ENCODE measurements around the gene C12orf42. TPM values are rescaled to one million over a fixed set of nuclear protein-coding genes. Genes with fewer than 3 reads are reported as not detected.

Gene C12orf42
- total and polyA plus RNA-seq, 10 of the 15 experiments (the other 5 are each of a cell fraction or from before 2014, with no cell fraction given), result 1.4 to 7.0 (median 2.4) TPM

GRCh38 chr12:103462675-103463074 is 33.1 kb downstream of the C12orf42 start:
- in situ Hi-C loops (cut with MboI), result no loop called here
- 14% methylated on average over 3 of the region's 3 CpGs for WGBS (ENCODE audit: insufficient coverage, insufficient replicate concordance, low lambda C conversion rate, missing lambda C conversion rate)
- 0 out of 2 replicates have a peak, but pooled peaks have one; percentile 22 for TF ChIP-seq CBFB (IDR thresholded peaks at IDR 0.05; ENCODE audit: low read depth)
- TF ChIP-seq ATF2 (IDR thresholded peaks at IDR 0.05; ENCODE audit: low read length), result peak; percentile 68
- TF ChIP-seq E4F1 (IDR thresholded peaks at IDR 0.05; ENCODE audit: borderline replicate concordance, partially characterized antibody), result no peak
- peak; percentile 61; the same call in 1 of the 2 replicates for TF ChIP-seq PAX5 (IDR thresholded peaks at IDR 0.05; ENCODE audit: borderline replicate concordance, low read depth, low read length)
- no peak for TF ChIP-seq BRCA1 (IDR thresholded peaks at IDR 0.05; ENCODE audit: low read depth, low read length)
- peak; percentile 58; the same call in 1 of the 2 replicates for TF ChIP-seq JUND (IDR thresholded peaks at IDR 0.05; ENCODE audit: low read depth, low read length)
- TF ChIP-seq JUNB (IDR thresholded peaks at IDR 0.05), result peak; percentile 87
- 0 out of 2 replicates have a peak, but pooled peaks have one; percentile 56 for TF ChIP-seq CBX5 (IDR thresholded peaks at IDR 0.05; ENCODE audit: low read depth)
- TF ChIP-seq NFIC (IDR thresholded peaks at IDR 0.05; ENCODE audit: low read depth, low read length), result peak; percentile 88; the same call in 1 of the 2 replicates
- TF ChIP-seq NBN (IDR thresholded peaks at IDR 0.05), result peak; percentile 61
- peak; percentile 33; the same call in 1 of the 2 replicates for TF ChIP-seq PML (IDR thresholded peaks at IDR 0.05; ENCODE audit: low read length)
- TF ChIP-seq KAT2A (conservative IDR thresholded peaks at IDR 0.05; ENCODE audit: control insufficient read depth, low read depth, low read length), result no peak
- TF ChIP-seq EP300 (IDR thresholded peaks at IDR 0.05; ENCODE audit: borderline replicate concordance in 1 of 2, control insufficient read depth in 1 of 2, low read depth in 2 of 2, low read length in 2 of 2), result peak; percentile 48 to 93; a peak in 3 of 4 replicates
- peak; percentile 81 for TF ChIP-seq EED (IDR thresholded peaks at IDR 0.05; ENCODE audit: low read depth)
- TF ChIP-seq POU2F2 (IDR thresholded peaks at IDR 0.05; ENCODE audit: borderline replicate concordance, low read depth, low read length), result peak; percentile 73; the same call in 1 of the 3 replicates
- peak; percentile 30; the same call in 1 of the 2 replicates for TF ChIP-seq TCF7 (IDR thresholded peaks at IDR 0.05; ENCODE audit: borderline replicate concordance)
- TF ChIP-seq ZNF24 (IDR thresholded peaks at IDR 0.05), result peak; percentile 78; the same call in 1 of the 2 replicates
- TF ChIP-seq MLLT1 (IDR thresholded peaks at IDR 0.05), result 0 out of 2 replicates have a peak, but pooled peaks have one; percentile 27

More at GRCh38 chr12:103462675-103463074, 33.1 kb downstream of the C12orf42 start:
- no peak overlapping the region for H2AFZ ChIP-seq (ENCODE audit: control insufficient read depth, low read depth, low read length)
- no peaks in the 10 kb centered on the region; the same call in 2 of the 3 replicates for H3K9me3 ChIP-seq (replicated peaks; ENCODE audit: control insufficient read depth, insufficient read depth, low read length)
- H3K79me2 ChIP-seq (ENCODE audit: control insufficient read depth, insufficient read depth, low read length), result no peaks in the 10 kb centered on the region
- SMC1A ChIA-PET (ENCODE audit: uncharacterized antibody, unreplicated experiment), result interaction anchor here (0.8 to 2.4 kb wide), 11 partner anchors 21 to 580 kb away, joined by 3 to 20 read pairs (median 4); no protein-coding TSS in a partner anchor
- RAD21 ChIA-PET (ENCODE audit: unreplicated experiment), result interaction anchor here (0.8 to 2.9 kb wide), 7 partner anchors 21 to 512 kb away, joined by 3 to 24 read pairs (median 5); partner anchors contain the start of gene C12orf42
- 0 out of 2 replicates have a peak overlapping the region, but pooled peaks have one; percentile 18 for H3K4me2 ChIP-seq (ENCODE audit: control insufficient read depth, insufficient read depth)
- CTCF ChIA-PET, result interaction anchor here (0.8 to 1.7 kb wide), 8 partner anchors 10 to 598 kb away, joined by 3 to 7 read pairs (median 5); no protein-coding TSS in a partner anchor
- H3K36me3 ChIP-seq (ENCODE audit: control insufficient read depth in 2 of 2, insufficient read depth in 2 of 2, low read length in 1 of 2), result no peaks in the 10 kb centered on the region
- H3K4me1 ChIP-seq (ENCODE audit: control insufficient read depth, insufficient read depth, low read length), result peaks cover 13% of the 10 kb centered on the region
- H3K9ac ChIP-seq (ENCODE audit: control insufficient read depth, insufficient read depth, low read length), result no peak overlapping the region
- no peak overlapping the region for H3K4me3 ChIP-seq
- no peaks in the 10 kb centered on the region for H4K20me1 ChIP-seq (ENCODE audit: control insufficient read depth, insufficient read depth)
- BruUV-seq (replicated peaks), result no TSS peak
- peak overlapping the region; percentile 21; the same call in 1 of the 2 replicates for H3K27ac ChIP-seq (ENCODE audit: control insufficient read depth, insufficient read depth)
- FAIRE-seq, result peak; percentile 83
- no peaks in the 10 kb centered on the region for H3K27me3 ChIP-seq (replicated peaks in 1 of 2; ENCODE audit: control insufficient read depth in 2 of 2, insufficient read depth in 2 of 2, low read length in 1 of 2)
- POLR2A ChIA-PET, result interaction anchor here (0.9 to 1.4 kb wide), 4 partner anchors 11 to 561 kb away, joined by 3 to 7 read pairs (median 3); no protein-coding TSS in a partner anchor
- intact Hi-C loops (cut with micrococcal nuclease; ENCODE audit: unreplicated experiment), result no loop called here
- peak; percentile 83 for DNase-seq (ENCODE audit: low read depth, low spot score)
- ATAC-seq, result peak; percentile 99

Measured in GM12878 (cell line).